ENCODE results near the gene KCNT2.

The KCNT2 gene

DNA sequence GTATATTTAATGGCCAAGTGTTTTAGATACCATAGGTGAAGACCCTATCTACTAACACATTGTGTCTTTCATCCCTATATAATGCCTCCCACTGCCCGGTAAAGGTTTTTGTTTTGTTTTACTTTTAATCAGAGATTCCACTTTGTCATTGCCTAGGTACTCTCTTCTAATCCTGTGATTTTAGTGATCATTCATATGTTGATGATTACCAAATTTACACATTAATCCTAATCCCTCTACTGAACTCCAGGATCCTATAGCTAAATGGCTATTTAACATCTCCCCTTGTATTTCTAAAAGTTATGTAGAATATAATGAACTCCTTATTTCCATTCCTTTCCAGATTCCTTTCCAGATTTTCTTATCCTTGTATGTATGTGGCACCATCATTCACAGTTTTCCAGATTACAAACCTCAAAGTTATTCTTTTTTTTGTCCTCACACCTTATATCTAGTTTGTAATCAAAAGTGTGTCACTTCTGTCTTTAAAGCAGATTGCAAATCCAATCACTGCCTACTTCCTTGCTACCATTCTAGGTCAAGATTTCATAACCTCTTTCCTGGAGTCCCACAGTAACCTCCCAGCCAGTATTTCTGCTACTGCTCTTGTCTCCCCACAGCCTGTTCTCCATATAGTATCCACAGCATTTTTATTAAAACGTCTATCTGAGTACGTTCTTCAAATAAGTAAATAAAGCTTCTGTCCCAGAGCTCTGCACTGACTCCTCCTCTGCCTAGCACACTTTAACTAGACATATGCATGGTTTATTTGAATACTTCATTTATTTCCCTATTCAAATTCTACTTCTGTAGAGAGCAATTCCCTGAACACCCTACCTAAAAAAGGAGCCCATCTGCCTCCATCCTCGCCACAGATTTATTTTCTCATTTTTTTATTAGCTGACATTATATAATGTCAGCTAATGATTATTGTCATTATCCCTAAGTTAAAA, 157.8 kb downstream of the KCNT2 start:
- TF ChIP-seq, protein P1, sequence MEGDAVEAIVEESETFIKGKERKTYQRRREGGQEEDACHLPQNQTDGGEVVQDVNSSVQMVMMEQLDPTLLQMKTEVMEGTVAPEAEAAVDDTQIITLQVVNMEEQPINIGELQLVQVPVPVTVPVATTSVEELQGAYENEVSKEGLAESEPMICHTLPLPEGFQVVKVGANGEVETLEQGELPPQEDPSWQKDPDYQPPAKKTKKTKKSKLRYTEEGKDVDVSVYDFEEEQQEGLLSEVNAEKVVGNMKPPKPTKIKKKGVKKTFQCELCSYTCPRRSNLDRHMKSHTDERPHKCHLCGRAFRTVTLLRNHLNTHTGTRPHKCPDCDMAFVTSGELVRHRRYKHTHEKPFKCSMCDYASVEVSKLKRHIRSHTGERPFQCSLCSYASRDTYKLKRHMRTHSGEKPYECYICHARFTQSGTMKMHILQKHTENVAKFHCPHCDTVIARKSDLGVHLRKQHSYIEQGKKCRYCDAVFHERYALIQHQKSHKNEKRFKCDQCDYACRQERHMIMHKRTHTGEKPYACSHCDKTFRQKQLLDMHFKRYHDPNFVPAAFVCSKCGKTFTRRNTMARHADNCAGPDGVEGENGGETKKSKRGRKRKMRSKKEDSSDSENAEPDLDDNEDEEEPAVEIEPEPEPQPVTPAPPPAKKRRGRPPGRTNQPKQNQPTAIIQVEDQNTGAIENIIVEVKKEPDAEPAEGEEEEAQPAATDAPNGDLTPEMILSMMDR (IDR thresholded peaks at IDR 0.05) = no peak
- intact Hi-C loops (cut with DNase I; ENCODE audit: low total_unique reads) = no loop called here
- Histone ChIP-seq H3K27ac (no peak overlapping the region), H3K4me3 (no peak overlapping the region), H3K4me1 (no peaks in the 10 kb centered on the region), H3K9me3 (no peaks in the 10 kb centered on the region), H3K27me3 (no peaks in the 10 kb centered on the region), H3K36me3 (no peaks in the 10 kb centered on the region)
- no peak for DNase-seq

DNA sequence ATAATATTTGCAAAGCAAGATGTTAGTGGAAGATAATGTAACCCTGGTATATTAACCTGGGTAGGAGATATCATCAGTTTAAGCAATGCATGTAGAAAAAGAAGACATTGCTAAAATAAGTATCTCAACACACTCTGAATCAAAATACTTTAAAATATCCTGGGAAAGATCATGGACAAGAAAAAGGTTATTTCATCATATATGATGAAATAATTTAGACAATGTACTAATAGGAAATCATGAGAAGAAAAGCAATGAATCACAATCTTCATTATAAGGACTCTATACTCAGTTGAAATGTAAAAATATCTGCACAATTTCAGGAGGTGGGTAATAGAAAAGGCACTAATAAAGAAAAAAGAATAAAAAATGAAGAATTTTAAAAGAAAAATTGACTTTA, 158.8 kb downstream of the KCNT2 start:
- Histone ChIP-seq H3K4me1 (no peaks in the 10 kb centered on the region), H3K4me3 (no peak overlapping the region), H3K27ac (no peak overlapping the region), H3K9me3 (no peaks in the 10 kb centered on the region), H3K36me3 (no peaks in the 10 kb centered on the region), H3K27me3 (no peaks in the 10 kb centered on the region)
- TF ChIP-seq, protein P1 (IDR thresholded peaks at IDR 0.05) = no peak
- DNase-seq = no peak
- intact Hi-C loops (cut with DNase I; ENCODE audit: low total_unique reads) = no loop called here

- TF ChIP-seq, protein P1 (IDR thresholded peaks at IDR 0.05) = no peak
Measured at GRCh38 chr1:196445775-196446174, 162.5 kb downstream of the KCNT2 start.

DNA sequence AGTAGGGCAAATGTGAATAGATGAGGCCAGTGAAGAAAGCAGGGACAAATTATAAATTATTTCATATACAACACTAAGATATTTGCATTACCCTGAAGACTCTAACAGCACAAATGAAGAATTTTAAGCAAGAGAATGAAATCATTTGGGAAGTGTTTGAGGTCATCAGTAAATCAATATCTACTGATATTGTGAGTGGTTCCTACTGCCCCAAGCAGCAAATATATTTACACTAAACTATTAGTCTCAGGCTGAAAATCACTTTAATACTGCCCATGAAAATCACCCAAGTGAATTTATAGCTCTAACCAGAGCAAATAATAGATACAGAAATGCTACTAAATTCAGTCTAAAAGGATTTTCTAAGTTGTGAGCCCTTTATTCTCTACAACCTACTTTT, 163.6 kb downstream of the KCNT2 start:
- Histone ChIP-seq H3K27me3 (no peaks in the 10 kb centered on the region), H3K4me1 (no peaks in the 10 kb centered on the region), H3K9me3 (no peaks in the 10 kb centered on the region), H3K4me3 (no peak overlapping the region), H3K36me3 (no peaks in the 10 kb centered on the region), H3K27ac (no peak overlapping the region)
- TF ChIP-seq, protein P1 (IDR thresholded peaks at IDR 0.05) = no peak
- DNase-seq = no peak
- intact Hi-C loops (cut with DNase I; ENCODE audit: low total_unique reads) = no loop called here

More at GRCh38 chr1:196445775-196446174, 162.5 kb downstream of the KCNT2 start:
- Histone ChIP-seq H3K4me3 (no peak overlapping the region), H3K9me3 (no peaks in the 10 kb centered on the region), H3K27me3 (no peaks in the 10 kb centered on the region), H3K27ac (no peak overlapping the region), H3K4me1 (no peaks in the 10 kb centered on the region), H3K36me3 (no peaks in the 10 kb centered on the region)
- intact Hi-C loops (cut with DNase I; ENCODE audit: low total_unique reads) = no loop called here
- no peak for DNase-seq

- intact Hi-C loops (cut with DNase I; ENCODE audit: low total_unique reads) = no loop called here
- no peak overlapping the region for H3K27ac ChIP-seq
Measured at GRCh38 chr1:196442366-196442765, 165.9 kb downstream of the KCNT2 start.

More at GRCh38 chr1:196442366-196442765, 165.9 kb downstream of the KCNT2 start:
- Histone ChIP-seq H3K9me3 (no peaks in the 10 kb centered on the region), H3K27me3 (no peaks in the 10 kb centered on the region), H3K36me3 (no peaks in the 10 kb centered on the region), H3K4me1 (no peaks in the 10 kb centered on the region), H3K4me3 (no peak overlapping the region)
- TF ChIP-seq, protein P1 (IDR thresholded peaks at IDR 0.05) = no peak
- DNase-seq = no peak
